Measurements from ENCODE around the gene CLPTM1L.

DNA sequence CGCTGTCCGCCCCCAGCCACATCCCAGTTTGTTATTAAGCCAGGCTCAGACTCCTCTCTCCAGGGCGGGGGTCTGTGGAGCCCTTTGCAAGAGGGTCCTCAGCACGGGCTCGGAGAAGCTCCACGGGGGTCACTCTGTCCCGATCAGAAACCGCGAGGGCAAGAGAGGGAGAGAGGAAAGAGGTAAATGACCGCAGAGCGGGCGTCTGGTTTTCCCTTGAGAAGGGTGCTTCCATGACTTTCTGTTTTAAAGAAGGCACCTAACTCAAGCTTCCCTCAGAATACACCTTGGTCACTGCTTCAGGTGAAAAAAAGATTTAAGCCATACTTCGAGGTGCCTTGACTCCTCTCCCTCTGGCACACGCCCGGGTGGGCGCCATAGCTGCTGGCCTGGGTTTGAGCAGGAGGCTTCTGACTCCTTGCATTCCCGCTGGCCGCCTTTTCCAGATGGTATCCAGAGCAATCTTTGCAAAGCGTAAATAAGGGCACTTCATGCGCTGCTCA is 44.3 kb downstream of the CLPTM1L start:
- TF ChIP-seq, protein P1, sequence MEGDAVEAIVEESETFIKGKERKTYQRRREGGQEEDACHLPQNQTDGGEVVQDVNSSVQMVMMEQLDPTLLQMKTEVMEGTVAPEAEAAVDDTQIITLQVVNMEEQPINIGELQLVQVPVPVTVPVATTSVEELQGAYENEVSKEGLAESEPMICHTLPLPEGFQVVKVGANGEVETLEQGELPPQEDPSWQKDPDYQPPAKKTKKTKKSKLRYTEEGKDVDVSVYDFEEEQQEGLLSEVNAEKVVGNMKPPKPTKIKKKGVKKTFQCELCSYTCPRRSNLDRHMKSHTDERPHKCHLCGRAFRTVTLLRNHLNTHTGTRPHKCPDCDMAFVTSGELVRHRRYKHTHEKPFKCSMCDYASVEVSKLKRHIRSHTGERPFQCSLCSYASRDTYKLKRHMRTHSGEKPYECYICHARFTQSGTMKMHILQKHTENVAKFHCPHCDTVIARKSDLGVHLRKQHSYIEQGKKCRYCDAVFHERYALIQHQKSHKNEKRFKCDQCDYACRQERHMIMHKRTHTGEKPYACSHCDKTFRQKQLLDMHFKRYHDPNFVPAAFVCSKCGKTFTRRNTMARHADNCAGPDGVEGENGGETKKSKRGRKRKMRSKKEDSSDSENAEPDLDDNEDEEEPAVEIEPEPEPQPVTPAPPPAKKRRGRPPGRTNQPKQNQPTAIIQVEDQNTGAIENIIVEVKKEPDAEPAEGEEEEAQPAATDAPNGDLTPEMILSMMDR (IDR thresholded peaks at IDR 0.05): no peak
- TF ChIP-seq POLR2A (IDR thresholded peaks at IDR 0.05): no peak

Measured in adrenal gland (tissue), 5 donors.